ENCODE results near the gene INSRR. TPM values are rescaled to one million over a fixed set of nuclear protein-coding genes. Genes with fewer than 3 reads are reported as not detected.

Gene INSRR
- total RNA-seq, 1 donor from 2014 or later = not detected

DNA sequence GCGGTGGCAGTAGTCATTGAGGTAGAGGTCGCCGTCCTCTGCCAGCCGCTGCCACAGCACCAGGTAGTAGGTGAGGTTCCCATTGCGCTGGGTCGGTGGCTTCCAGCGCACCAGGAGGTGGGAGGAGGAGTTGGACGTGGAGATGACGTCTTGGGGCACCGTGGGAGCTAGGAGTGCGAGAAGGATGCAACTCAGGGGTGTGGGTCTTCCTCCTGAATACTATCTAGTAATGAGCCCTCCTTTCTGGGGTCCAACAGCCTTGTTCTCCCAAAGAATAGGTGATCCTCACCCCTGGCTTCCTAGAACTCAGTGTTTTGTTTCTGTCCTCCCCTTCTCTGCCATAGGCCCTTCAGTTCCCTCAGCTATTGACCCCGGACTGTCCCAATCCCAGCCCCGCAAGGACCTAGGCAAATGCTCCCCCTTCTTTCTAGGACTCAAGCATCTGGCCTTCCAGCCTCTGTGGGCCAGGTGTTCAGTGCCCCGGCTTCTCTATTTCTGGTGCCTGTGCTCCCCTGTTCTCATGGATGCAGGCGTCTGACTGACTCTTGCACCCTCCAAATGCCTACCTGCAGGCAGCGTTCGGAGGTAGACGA, 12.9 kb downstream of the INSRR start:
- no peak overlapping the region for H3K27ac Mint-ChIP-seq

DNA sequence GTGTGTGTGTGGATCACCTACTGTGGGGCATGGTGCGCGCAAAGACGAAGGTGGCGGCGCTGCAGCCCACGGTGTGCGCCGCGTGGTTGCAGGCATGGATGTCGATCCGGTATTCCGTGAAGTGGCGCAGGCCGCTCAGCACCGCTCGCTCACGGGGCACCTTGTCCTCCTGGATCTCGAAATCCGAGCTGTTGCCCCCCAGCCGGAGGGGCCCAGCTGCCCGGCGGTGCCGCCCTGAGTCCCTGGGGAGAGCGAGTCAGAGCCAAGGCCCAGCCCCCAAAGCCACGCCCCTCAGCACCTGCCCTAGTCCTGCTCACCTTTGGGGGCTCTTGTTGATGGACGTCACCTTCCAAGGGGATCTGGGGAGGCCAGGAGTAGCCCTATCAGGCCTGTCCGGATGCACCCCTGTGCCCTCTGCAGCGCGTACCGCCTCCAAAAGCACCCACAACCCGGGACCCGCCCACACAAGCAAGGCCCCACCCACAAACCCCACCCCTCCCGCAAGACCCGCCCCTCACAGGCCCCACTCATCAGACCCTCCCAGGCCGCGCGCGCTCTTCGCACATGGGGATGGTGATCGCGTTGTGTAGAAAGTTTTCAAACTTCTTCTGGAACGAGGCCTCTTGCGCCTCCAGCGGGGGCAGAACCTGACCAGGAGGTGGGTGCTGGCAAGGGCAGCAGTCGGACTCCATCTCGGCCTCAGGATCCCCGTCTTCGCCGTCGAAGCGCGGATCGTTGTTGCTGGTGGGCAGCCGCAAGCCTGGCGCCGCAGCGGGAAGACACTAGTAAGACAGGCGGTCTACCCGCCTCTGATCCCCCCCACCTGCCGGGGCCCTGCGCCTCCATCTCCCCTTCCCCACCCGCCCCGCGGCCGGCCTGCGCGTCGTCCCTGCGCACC, 13.6 kb downstream of the INSRR start:
- H3K4me1 Mint-ChIP-seq (ENCODE audit: low read depth) = peaks cover 5% of the 10 kb centered on the region
- TF ChIP-seq, protein P1, sequence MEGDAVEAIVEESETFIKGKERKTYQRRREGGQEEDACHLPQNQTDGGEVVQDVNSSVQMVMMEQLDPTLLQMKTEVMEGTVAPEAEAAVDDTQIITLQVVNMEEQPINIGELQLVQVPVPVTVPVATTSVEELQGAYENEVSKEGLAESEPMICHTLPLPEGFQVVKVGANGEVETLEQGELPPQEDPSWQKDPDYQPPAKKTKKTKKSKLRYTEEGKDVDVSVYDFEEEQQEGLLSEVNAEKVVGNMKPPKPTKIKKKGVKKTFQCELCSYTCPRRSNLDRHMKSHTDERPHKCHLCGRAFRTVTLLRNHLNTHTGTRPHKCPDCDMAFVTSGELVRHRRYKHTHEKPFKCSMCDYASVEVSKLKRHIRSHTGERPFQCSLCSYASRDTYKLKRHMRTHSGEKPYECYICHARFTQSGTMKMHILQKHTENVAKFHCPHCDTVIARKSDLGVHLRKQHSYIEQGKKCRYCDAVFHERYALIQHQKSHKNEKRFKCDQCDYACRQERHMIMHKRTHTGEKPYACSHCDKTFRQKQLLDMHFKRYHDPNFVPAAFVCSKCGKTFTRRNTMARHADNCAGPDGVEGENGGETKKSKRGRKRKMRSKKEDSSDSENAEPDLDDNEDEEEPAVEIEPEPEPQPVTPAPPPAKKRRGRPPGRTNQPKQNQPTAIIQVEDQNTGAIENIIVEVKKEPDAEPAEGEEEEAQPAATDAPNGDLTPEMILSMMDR (IDR thresholded peaks at IDR 0.05; ENCODE audit: unreplicated experiment) = no peak
- H3K36me3 Mint-ChIP-seq (ENCODE audit: insufficient read depth) = no peaks in the 10 kb centered on the region
- peak overlapping the region; percentile 50 for H3K4me3 Mint-ChIP-seq (ENCODE audit: low read depth)
- H3K27ac Mint-ChIP-seq = no peak overlapping the region
- DNase-seq (ENCODE audit: low spot score, unreplicated experiment) = no peak
- H3K9me3 Mint-ChIP-seq (ENCODE audit: low read depth) = no peaks in the 10 kb centered on the region
- peaks cover 97% of the 10 kb centered on the region for H3K27me3 Mint-ChIP-seq

More for the DNA sequence above, 12.9 kb downstream of the INSRR start:
- H3K36me3 Mint-ChIP-seq (ENCODE audit: insufficient read depth) = no peaks in the 10 kb centered on the region
- TF ChIP-seq, protein P1 (IDR thresholded peaks at IDR 0.05; ENCODE audit: unreplicated experiment) = no peak
- peaks cover 96% of the 10 kb centered on the region for H3K27me3 Mint-ChIP-seq
- no peak overlapping the region for H3K4me3 Mint-ChIP-seq (ENCODE audit: low read depth)
- peaks cover 5% of the 10 kb centered on the region for H3K4me1 Mint-ChIP-seq (ENCODE audit: low read depth)
- no peak for DNase-seq (ENCODE audit: low spot score, unreplicated experiment)
- H3K9me3 Mint-ChIP-seq (ENCODE audit: low read depth) = no peaks in the 10 kb centered on the region

DNA sequence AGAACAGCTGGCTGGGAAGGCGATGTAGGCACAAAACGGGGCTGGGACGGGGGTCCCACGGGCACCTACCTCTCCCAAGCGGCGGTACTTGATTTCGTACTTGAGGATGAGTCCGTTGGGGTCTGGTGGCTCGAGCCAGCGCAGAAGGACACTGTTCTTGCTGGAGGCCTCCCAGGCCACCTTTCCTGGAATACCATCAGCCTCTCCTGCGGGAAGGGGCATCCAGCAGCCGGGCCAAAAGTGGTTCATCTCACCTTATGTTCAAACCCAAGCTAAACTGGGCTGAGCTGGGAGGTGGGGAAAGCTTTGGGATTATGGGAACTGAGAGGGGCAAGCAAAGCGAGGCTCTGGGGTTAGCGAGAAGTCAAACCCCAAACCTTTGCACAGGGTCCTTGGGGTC, 14.3 kb downstream of the INSRR start:
- H3K36me3 Mint-ChIP-seq (ENCODE audit: insufficient read depth) = no peaks in the 10 kb centered on the region
- H3K27ac Mint-ChIP-seq = no peak overlapping the region
- peaks cover 5% of the 10 kb centered on the region for H3K4me1 Mint-ChIP-seq (ENCODE audit: low read depth)
- H3K4me3 Mint-ChIP-seq (ENCODE audit: low read depth) = no peak overlapping the region
- no peaks in the 10 kb centered on the region for H3K9me3 Mint-ChIP-seq (ENCODE audit: low read depth)
- TF ChIP-seq, protein P1 (IDR thresholded peaks at IDR 0.05; ENCODE audit: unreplicated experiment) = no peak
- H3K27me3 Mint-ChIP-seq = peaks cover 94% of the 10 kb centered on the region
- no peak for DNase-seq (ENCODE audit: low spot score, unreplicated experiment)

DNA sequence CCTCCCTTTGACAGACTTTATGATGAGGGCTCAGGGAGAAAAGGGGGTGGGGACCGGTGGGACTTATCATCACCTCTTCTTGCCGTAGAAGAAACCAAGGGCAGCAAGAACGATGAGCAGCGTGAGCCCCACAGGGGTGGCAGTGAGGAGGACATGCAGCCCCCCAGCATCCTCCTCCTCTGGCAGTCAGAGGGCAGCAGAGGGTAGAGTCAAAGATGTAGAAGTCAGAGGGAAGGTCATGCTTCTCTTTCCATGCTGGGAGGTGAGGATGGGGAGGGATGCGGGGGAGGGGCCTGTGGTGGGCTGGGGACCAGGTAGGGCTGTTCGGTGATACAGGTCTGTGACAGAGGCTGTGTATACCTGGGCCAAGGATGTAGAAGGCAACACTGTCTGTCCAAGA, 14.8 kb downstream of the INSRR start:
- TF ChIP-seq, protein P1 (IDR thresholded peaks at IDR 0.05; ENCODE audit: unreplicated experiment) = no peak
- Mint-ChIP-seq H3K27me3 (peaks cover 90% of the 10 kb centered on the region), H3K4me3 (ENCODE audit: low read depth) (no peak overlapping the region), H3K27ac (no peak overlapping the region), H3K9me3 (ENCODE audit: low read depth) (no peaks in the 10 kb centered on the region), H3K36me3 (ENCODE audit: insufficient read depth) (no peaks in the 10 kb centered on the region), H3K4me1 (ENCODE audit: low read depth) (peaks cover 5% of the 10 kb centered on the region)
- no peak for DNase-seq (ENCODE audit: low spot score, unreplicated experiment)

DNA sequence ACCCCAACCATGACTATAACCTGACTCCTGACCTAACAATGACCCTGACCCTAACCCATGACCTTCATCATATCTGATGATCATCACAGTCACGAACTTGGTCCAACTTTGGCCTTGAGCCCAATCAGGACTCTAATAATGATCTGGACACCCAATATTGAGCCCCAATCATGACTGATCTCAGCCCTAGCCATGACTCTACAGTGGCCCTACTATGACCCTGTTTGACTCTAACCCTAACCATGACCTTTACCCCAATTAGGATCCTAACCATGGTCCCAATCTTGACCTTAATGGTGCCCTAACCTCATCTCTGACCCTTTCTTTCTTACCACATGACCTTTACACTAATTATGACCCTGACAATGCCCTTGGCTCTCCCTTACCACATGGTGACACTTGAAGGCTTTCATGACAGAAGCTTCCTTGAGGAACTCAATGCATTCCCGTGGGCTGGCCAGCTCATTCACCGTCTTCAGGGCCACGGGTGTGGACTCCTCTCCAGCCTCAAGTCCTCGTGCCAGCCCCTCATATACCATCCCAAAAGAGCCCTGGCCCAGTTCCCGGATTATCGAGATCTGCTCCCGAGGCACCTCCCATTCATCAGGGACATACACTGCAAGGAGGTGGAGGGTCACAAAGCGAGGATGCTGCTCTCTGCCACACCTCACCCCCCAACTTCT, 16.2 kb downstream of the INSRR start:
- H3K4me1 Mint-ChIP-seq (ENCODE audit: low read depth) = peaks cover 2% of the 10 kb centered on the region
- no peak overlapping the region for H3K4me3 Mint-ChIP-seq (ENCODE audit: low read depth)
- TF ChIP-seq, protein P1 (IDR thresholded peaks at IDR 0.05; ENCODE audit: unreplicated experiment) = no peak
- H3K9me3 Mint-ChIP-seq (ENCODE audit: low read depth) = no peaks in the 10 kb centered on the region
- no peaks in the 10 kb centered on the region for H3K36me3 Mint-ChIP-seq (ENCODE audit: insufficient read depth)
- H3K27me3 Mint-ChIP-seq = peaks cover 85% of the 10 kb centered on the region
- DNase-seq (ENCODE audit: low spot score, unreplicated experiment) = no peak
- H3K27ac Mint-ChIP-seq = no peak overlapping the region
